ENCODE data around the gene TAGLN2. TPM values are rescaled to one million over a fixed set of nuclear protein-coding genes. Genes with fewer than 3 reads are reported as not detected.

Gene TAGLN2
- total RNA-seq, 1 donor from 2014 or later: 3.9 TPM

DNA sequence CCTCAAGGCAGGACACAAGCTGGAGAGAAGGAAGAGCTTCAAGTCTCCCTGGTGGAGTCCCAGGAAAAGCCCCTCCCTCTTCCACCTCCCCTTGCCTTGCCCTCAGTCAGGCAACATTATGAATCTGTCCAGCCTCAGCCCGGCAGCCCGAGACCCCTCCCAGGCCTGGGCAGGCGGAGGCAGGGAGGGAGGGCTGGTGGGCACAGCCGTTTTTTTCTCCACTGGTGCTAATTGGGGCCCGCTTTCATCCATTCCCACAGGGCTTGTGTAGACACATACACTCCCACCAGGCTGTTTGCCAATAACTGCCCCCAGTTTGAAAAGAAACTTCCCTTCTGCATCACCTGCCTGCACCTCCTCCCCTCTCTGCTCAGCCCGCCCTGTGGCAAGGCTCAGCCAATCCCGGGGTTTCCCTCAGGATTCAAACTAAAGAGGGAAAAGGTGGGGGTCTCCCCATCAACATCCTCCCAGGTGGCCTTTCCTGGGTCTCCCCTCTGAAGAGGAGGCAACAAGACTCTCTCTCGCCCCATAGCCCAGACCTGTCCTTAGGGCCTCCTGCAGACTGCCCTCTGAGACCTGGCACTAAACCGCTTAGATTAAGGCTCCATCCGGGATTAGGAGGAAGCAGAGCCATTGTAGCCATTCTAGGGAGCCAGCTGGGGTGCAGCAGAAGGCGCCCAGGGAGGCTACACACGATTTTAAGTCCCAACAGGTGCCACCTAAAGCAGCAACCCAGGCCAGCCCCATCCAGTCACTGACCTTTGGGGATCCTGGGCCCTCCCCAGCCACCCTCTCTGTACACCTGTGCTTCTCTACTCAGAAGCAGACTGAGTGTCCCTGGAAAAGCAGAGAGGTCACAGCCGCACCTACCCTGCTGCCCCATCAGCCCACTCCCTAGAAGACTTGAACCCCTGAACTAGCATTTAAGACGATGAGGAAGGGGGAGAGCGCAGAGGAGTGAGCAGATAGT is 16.6 kb upstream of the TAGLN2 start:
- Histone ChIP-seq H3K27me3 (no peaks in the 10 kb centered on the region), H3K9ac (no peak overlapping the region), H3K79me2 (ENCODE audit: low read depth) (peaks cover 21% of the 10 kb centered on the region), H3K4me2 (peak overlapping the region; percentile 67), H4K20me1 (ENCODE audit: low read depth) (peaks cover 5% of the 10 kb centered on the region), H3K4me3 (no peak overlapping the region), H2AFZ (replicated peaks) (no peak overlapping the region), H3K27ac (peak overlapping the region; percentile 71), H3K4me1 (peaks cover 71% of the 10 kb centered on the region), H3K9me3 (ENCODE audit: low read depth) (no peaks in the 10 kb centered on the region), H3K36me3 (no peaks in the 10 kb centered on the region), H3F3A (ENCODE audit: low read depth) (peaks cover 22% of the 10 kb centered on the region)
- TF ChIP-seq EZH2 (IDR thresholded peaks at IDR 0.05): no peak
- no peak for TF ChIP-seq CTCF (IDR thresholded peaks at IDR 0.05)
- TF ChIP-seq EZH2phosphoT487 (IDR thresholded peaks at IDR 0.05): no peak
- no peaks in the 10 kb centered on the region for H3K9me3 Mint-ChIP-seq
- H3K27ac Mint-ChIP-seq: peak overlapping the region; percentile 94
- peaks cover 77% of the 10 kb centered on the region for H3K4me1 Mint-ChIP-seq
- peaks cover 17% of the 10 kb centered on the region for H3K36me3 Mint-ChIP-seq
- peak; percentile 43 for DNase-seq (ENCODE audit: low spot score)
- H3K27me3 Mint-ChIP-seq (ENCODE audit: insufficient read depth, low read depth): peaks cover 9% of the 10 kb centered on the region
- peak overlapping the region; percentile 79 for H3K4me3 Mint-ChIP-seq

DNA sequence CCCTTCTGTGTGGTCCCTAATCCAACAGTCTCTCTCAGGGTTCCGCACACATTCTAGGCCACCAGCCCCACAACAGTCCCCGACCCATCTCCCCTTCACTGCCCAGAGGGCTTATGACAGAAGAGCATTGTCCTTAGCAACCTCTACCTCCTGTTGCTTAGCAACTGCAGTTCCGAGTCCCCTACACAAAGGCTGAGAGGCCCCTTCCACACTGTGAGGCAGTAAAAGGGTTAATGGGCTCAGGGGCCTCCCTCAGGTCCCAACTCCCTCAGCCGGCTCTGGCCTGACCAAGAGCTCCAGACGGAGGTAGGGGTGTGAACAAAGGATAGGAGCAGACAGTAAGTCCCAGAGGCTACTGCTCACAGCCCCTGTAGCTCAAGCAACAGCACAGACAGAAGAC is 15.8 kb upstream of the TAGLN2 start:
- Mint-ChIP-seq H3K27me3 (ENCODE audit: insufficient read depth, low read depth) (peaks cover 9% of the 10 kb centered on the region), H3K36me3 (peaks cover 17% of the 10 kb centered on the region), H3K9me3 (no peaks in the 10 kb centered on the region), H3K4me1 (peaks cover 79% of the 10 kb centered on the region), H3K27ac (peak overlapping the region; percentile 93), H3K4me3 (peak overlapping the region; percentile 73)
- H3K27me3 ChIP-seq: no peaks in the 10 kb centered on the region
- peak overlapping the region; percentile 67 for H3K4me2 ChIP-seq
- peak; percentile 84 for DNase-seq (ENCODE audit: low spot score)
- H4K20me1 ChIP-seq (ENCODE audit: low read depth): peaks cover 7% of the 10 kb centered on the region
- H2AFZ ChIP-seq (replicated peaks): no peak overlapping the region
- H3K4me3 ChIP-seq: no peak overlapping the region
- H3K36me3 ChIP-seq: no peaks in the 10 kb centered on the region
- H3F3A ChIP-seq (ENCODE audit: low read depth): peaks cover 20% of the 10 kb centered on the region
- no peaks in the 10 kb centered on the region for H3K9me3 ChIP-seq (ENCODE audit: low read depth)
- TF ChIP-seq EZH2phosphoT487 (IDR thresholded peaks at IDR 0.05) (no peak), EZH2 (IDR thresholded peaks at IDR 0.05) (no peak), CTCF (IDR thresholded peaks at IDR 0.05) (no peak)
- peaks cover 21% of the 10 kb centered on the region for H3K79me2 ChIP-seq (ENCODE audit: low read depth)
- peak overlapping the region; percentile 71 for H3K27ac ChIP-seq
- H3K9ac ChIP-seq: no peak overlapping the region
- peaks cover 70% of the 10 kb centered on the region for H3K4me1 ChIP-seq

GRCh38 chr1:159940006-159940620 is 14.8 kb upstream of the TAGLN2 start:
- peak overlapping the region; percentile 5 for H3K27ac Mint-ChIP-seq
- no peak overlapping the region for H3K27ac ChIP-seq

More at GRCh38 chr1:159940006-159940620, 14.8 kb upstream of the TAGLN2 start:
- Histone ChIP-seq H3K36me3 (no peaks in the 10 kb centered on the region), H2AFZ (replicated peaks) (no peak overlapping the region), H3K79me2 (ENCODE audit: low read depth) (peaks cover 19% of the 10 kb centered on the region), H3F3A (ENCODE audit: low read depth) (peaks cover 18% of the 10 kb centered on the region), H4K20me1 (ENCODE audit: low read depth) (peaks cover 15% of the 10 kb centered on the region), H3K9ac (no peak overlapping the region), H3K27me3 (no peaks in the 10 kb centered on the region), H3K9me3 (ENCODE audit: low read depth) (no peaks in the 10 kb centered on the region), H3K4me3 (no peak overlapping the region), H3K4me2 (peak overlapping the region; percentile 67), H3K4me1 (peaks cover 68% of the 10 kb centered on the region)
- Mint-ChIP-seq H3K36me3 (peaks cover 22% of the 10 kb centered on the region), H3K27me3 (ENCODE audit: insufficient read depth, low read depth) (peaks cover 7% of the 10 kb centered on the region), H3K4me3 (peak overlapping the region; percentile 10), H3K9me3 (no peaks in the 10 kb centered on the region), H3K4me1 (peaks cover 75% of the 10 kb centered on the region)
- DNase-seq (ENCODE audit: low spot score): no peak
- TF ChIP-seq EZH2 (IDR thresholded peaks at IDR 0.05) (no peak), CTCF (IDR thresholded peaks at IDR 0.05) (no peak), EZH2phosphoT487 (IDR thresholded peaks at IDR 0.05) (no peak)
